MM.1S (cell line): ENCODE results near the gene TNNC2.

Experiments used
- DNase-seq: peaks from one replicate; pipeline ENCODE4 v3.0.0-alpha.2; 2015
- H2AFZ ChIP-seq: fragments of 300-600 bp; sonication (generic); 2 replicates; pipeline ENCODE4 v1.6.0; 2016; ENCODE audit warnings: antibody characterized with exemption, low read length
- H3F3A ChIP-seq: fragments of 300-600 bp; sonication (generic); 2 replicates; pipeline ENCODE4 v1.6.1; 2016; ENCODE audit warnings: mild to moderate bottlenecking, antibody characterized with exemption, low read length, moderate library complexity, mixed read lengths; ENCODE audit not compliant: insufficient read depth
- H3K27ac ChIP-seq: fragments of 300-600 bp; sonication (generic); 2 replicates; pipeline ENCODE4 v1.5.1; 2016; ENCODE audit warnings: mild to moderate bottlenecking, low read length
- H3K27me3 ChIP-seq: fragments of 300-600 bp; sonication (generic); replicated peaks from 2 replicates; pipeline ENCODE4 v1.6.0; 2016; ENCODE audit warnings: low read length; ENCODE audit not compliant: insufficient read depth
- H3K36me3 ChIP-seq: fragments of 300-600 bp; sonication (generic); replicated peaks from 2 replicates; pipeline ENCODE4 v1.6.1; 2016; ENCODE audit warnings: mild to moderate bottlenecking, low read length, mixed read lengths; ENCODE audit not compliant: insufficient read depth
- H3K4me1 ChIP-seq: fragments of 300-600 bp; sonication (generic); 2 replicates; pipeline ENCODE4 v1.6.1; 2016; ENCODE audit warnings: low read length, mixed read lengths
- H3K4me2 ChIP-seq: fragments of 300-600 bp; sonication (generic); 2 replicates; pipeline ENCODE4 v1.6.0; 2016; ENCODE audit warnings: low read depth, low read length
- H3K4me3 ChIP-seq: fragments of 300-600 bp; sonication (generic); 2 replicates; pipeline ENCODE4 v1.5.1; 2016; ENCODE audit warnings: low read length, mixed read lengths
- H3K79me2 ChIP-seq: fragments of 300-600 bp; sonication (generic); 2 replicates; pipeline ENCODE4 v1.6.1; 2016; ENCODE audit warnings: mixed run types, low read length, mixed read lengths
- H3K9ac ChIP-seq: fragments of 300-600 bp; sonication (generic); 2 replicates; pipeline ENCODE4 v1.6.1; 2016; ENCODE audit warnings: low read length, mixed read lengths
- H3K9me2 ChIP-seq: fragments of 300-600 bp; sonication (generic); replicated peaks from 2 replicates; pipeline ENCODE4 v1.6.1; 2016; ENCODE audit warnings: mild to moderate bottlenecking, low read length, mixed read lengths; ENCODE audit not compliant: insufficient read depth
- H3K9me3 ChIP-seq: fragments of 300-600 bp; sonication (generic); replicated peaks from 2 replicates; pipeline ENCODE4 v1.6.1; 2016; ENCODE audit warnings: mild to moderate bottlenecking, low read length, mixed read lengths; ENCODE audit not compliant: insufficient read depth
- H4K20me1 ChIP-seq: fragments of 300-600 bp; sonication (generic); 2 replicates; pipeline ENCODE4 v1.6.1; 2016; ENCODE audit warnings: mild to moderate bottlenecking, low read length, moderate library complexity, mixed read lengths; ENCODE audit not compliant: insufficient read depth
- EZH2 ChIP-seq: fragments of 300-600 bp; sonication (generic); optimal IDR thresholded peaks from 2 replicates; pipeline ENCODE3; 2017; ENCODE audit warnings: low read depth, mild to moderate bottlenecking, antibody characterized with exemption, low read length, mixed read lengths
- EZH2phosphoT487 ChIP-seq: fragments of 300-600 bp; sonication (generic); IDR thresholded peaks from 2 replicates; pipeline ENCODE4 v1.6.1; 2018; ENCODE audit warnings: antibody characterized with exemption, low read length
- TF ChIP-seq, protein P1 (sequence below): fragments of 300-600 bp; sonication (generic); IDR thresholded peaks from 2 replicates; pipeline ENCODE4 v1.5.1; 2016; ENCODE audit warnings: antibody characterized with exemption, low read length, mixed read lengths

Gene TNNC2

DNA sequence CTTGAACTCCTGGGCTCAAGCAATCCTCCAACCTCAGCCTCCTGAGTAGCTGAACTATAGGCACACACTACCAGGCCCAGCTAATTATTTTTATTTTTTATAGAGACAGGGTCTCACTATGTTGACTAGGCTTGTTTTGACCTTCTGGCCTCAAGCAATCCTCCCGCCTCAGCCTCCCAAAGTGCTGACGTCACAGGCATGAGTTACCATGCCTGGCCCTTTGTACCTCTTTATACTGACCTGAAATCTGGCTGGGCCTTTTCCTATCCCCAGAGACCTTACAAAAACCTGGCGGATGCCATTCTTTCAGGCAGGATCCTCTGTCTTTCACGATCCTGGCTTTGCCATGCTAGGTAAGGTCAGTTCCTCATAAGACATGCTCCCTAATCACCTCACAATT lies 47.0 kb downstream of the TNNC2 start:
- Histone ChIP-seq H3K27me3 (no peaks in the 10 kb centered on the region), H3K9me2 (no peaks in the 10 kb centered on the region), H3K27ac (no peak overlapping the region), H2AFZ (no peak overlapping the region), H3F3A (no peaks in the 10 kb centered on the region), H3K9ac (no peak overlapping the region), H3K9me3 (no peaks in the 10 kb centered on the region), H3K36me3 (no peaks in the 10 kb centered on the region), H3K4me2 (no peak overlapping the region), H3K4me1 (no peaks in the 10 kb centered on the region), H4K20me1 (no peaks in the 10 kb centered on the region), H3K79me2 (no peaks in the 10 kb centered on the region), H3K4me3 (no peak overlapping the region)
- no peak for DNase-seq
- TF ChIP-seq EZH2phosphoT487 (no peak), EZH2 (no peak)

DNA sequence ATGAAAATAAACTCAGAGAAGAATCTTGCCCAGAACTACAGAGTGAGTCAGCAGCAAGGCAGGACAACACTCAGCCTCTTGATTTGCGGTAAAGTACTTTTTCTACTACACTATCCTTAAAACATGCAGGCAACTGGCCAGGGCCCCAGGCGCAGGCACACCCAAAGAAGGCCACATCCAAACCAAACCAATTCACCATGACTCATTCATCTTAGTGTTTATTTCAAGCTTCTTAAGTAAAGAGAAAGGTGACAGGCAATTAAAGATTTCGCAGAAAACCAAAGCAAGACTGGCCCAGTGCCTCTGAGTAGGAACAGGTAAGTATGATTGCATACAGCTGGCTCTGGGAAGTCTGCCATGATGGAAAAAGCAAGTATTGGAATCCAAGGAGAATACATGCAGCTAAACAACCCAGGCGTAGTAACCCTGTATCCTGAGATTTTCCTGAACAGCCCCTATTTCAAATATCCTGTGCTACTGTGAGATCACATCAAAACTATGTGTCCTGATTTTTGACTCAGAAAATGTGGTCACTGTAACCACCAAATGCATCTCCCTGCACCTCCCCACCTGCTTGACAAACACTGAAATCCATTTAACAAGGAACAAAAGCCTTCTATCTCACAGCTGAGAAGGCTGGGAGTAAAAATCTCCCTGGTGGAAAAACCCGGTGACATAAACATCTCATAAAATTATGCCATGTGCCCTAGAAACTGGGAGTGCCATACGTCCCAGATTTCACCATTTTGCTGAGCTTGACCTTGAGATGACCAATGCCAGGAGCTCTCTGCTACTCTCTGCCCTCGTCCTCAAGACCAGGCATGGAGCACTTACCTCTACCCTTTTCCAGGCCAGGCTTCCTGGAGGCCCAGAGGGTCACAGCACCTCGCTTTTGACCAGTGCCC lies 47.8 kb downstream of the TNNC2 start:
- Histone ChIP-seq H3F3A (no peaks in the 10 kb centered on the region), H3K27ac (no peak overlapping the region), H3K9ac (no peak overlapping the region), H3K79me2 (no peaks in the 10 kb centered on the region), H3K27me3 (no peaks in the 10 kb centered on the region), H3K9me2 (no peaks in the 10 kb centered on the region), H3K4me1 (no peaks in the 10 kb centered on the region), H3K36me3 (no peaks in the 10 kb centered on the region), H3K4me3 (no peak overlapping the region), H2AFZ (no peak overlapping the region), H3K4me2 (no peak overlapping the region), H4K20me1 (no peaks in the 10 kb centered on the region), H3K9me3 (no peaks in the 10 kb centered on the region)
- DNase-seq: no peak
- TF ChIP-seq EZH2 (no peak), EZH2phosphoT487 (no peak)
- TF ChIP-seq, protein P1, sequence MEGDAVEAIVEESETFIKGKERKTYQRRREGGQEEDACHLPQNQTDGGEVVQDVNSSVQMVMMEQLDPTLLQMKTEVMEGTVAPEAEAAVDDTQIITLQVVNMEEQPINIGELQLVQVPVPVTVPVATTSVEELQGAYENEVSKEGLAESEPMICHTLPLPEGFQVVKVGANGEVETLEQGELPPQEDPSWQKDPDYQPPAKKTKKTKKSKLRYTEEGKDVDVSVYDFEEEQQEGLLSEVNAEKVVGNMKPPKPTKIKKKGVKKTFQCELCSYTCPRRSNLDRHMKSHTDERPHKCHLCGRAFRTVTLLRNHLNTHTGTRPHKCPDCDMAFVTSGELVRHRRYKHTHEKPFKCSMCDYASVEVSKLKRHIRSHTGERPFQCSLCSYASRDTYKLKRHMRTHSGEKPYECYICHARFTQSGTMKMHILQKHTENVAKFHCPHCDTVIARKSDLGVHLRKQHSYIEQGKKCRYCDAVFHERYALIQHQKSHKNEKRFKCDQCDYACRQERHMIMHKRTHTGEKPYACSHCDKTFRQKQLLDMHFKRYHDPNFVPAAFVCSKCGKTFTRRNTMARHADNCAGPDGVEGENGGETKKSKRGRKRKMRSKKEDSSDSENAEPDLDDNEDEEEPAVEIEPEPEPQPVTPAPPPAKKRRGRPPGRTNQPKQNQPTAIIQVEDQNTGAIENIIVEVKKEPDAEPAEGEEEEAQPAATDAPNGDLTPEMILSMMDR: no peak

- no peaks in the 10 kb centered on the region for H3F3A ChIP-seq
- H3K36me3 ChIP-seq: no peaks in the 10 kb centered on the region
- H4K20me1 ChIP-seq: no peaks in the 10 kb centered on the region
- DNase-seq: no peak
- H3K4me2 ChIP-seq: no peak overlapping the region
- no peak overlapping the region for H3K9ac ChIP-seq
- TF ChIP-seq EZH2phosphoT487 (no peak), EZH2 (no peak)
- TF ChIP-seq, protein P1: no peak
- H3K27ac ChIP-seq: no peak overlapping the region
- H2AFZ ChIP-seq: no peak overlapping the region
- no peaks in the 10 kb centered on the region for H3K79me2 ChIP-seq
- H3K9me3 ChIP-seq: no peaks in the 10 kb centered on the region
- H3K4me3 ChIP-seq: no peak overlapping the region
- no peaks in the 10 kb centered on the region for H3K27me3 ChIP-seq
- no peaks in the 10 kb centered on the region for H3K4me1 ChIP-seq
- no peaks in the 10 kb centered on the region for H3K9me2 ChIP-seq
Observed at GRCh38 chr20:45776931-45777330, 50.2 kb downstream of the TNNC2 start.

DNA sequence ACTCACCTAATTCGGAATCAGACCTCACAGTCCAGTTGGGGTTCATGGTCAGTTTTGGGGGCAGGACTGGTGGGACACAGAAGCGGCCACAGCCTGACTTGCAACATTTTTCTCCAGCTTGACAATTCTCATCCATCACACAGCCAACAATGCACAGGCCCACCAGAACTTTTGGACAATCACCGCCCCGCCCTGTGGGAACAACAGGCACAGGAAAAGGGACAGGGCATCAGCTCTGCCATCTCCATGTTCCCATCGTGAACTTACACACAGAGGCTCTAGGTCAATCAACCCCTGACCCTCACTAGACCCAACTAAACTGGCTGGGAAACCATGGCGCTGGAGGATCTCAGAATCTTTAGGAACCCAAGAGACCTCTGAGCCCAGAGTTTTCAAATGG lies 51.7 kb downstream of the TNNC2 start:
- H3K4me1 ChIP-seq: no peaks in the 10 kb centered on the region
- no peaks in the 10 kb centered on the region for H3K36me3 ChIP-seq
- no peak overlapping the region for H3K4me2 ChIP-seq
- no peak for DNase-seq
- no peak overlapping the region for H3K9ac ChIP-seq
- no peak overlapping the region for H3K4me3 ChIP-seq
- H3F3A ChIP-seq: no peaks in the 10 kb centered on the region
- H3K27me3 ChIP-seq: no peaks in the 10 kb centered on the region
- no peaks in the 10 kb centered on the region for H3K9me3 ChIP-seq
- TF ChIP-seq EZH2 (no peak), EZH2phosphoT487 (no peak)
- TF ChIP-seq, protein P1: no peak
- H3K27ac ChIP-seq: no peak overlapping the region
- H4K20me1 ChIP-seq: no peaks in the 10 kb centered on the region
- no peaks in the 10 kb centered on the region for H3K9me2 ChIP-seq
- no peak overlapping the region for H2AFZ ChIP-seq
- H3K79me2 ChIP-seq: no peaks in the 10 kb centered on the region
